Pancreas (tissue), 10 donors: ENCODE results near the gene TRIO. TPM values are rescaled to one million over a fixed set of nuclear protein-coding genes. Genes with fewer than 3 reads are reported as not detected.

Experiments
- ATAC-seq, 4 donors: fragments of 200-7000 bp; cut with Tn5 transposase; one replicate each; pipeline versions ENCODE4 v1.8.0 to v1.9.1; 2020; ENCODE audit warnings: mild to moderate bottlenecking in 4 of 4, moderate library complexity in 4 of 4
- DNase-seq, 6 donors: peaks; one replicate each; pipeline ENCODE4 v3.0.0-alpha.2; 2020
- FAIRE-seq: peaks from 2 replicates; lab custom pipeline; 2012; peaks lifted over from hg19 to GRCh38; lab: Jason Lieb, UNC
- H3K27ac ChIP-seq, 4 donors: fragments of 200-600 bp; sonication (generic); 1 replicate in 3 of 4; 2 replicates in 1 of 4; pipeline versions ENCODE4 v1.5.0 to v1.8.0; 2020
- H3K27me3 ChIP-seq, 4 donors: fragments of 200-600 bp; one replicate each; pipeline ENCODE4 v1.8.0; 2021
- H3K36me3 ChIP-seq, 3 donors: fragments of 200-600 bp; sonication (generic) in 1 of 3; one replicate each; pipeline versions ENCODE4 v1.5.0 to v1.8.0; 2020 to 2021
- H3K4me1 ChIP-seq, 3 donors: fragments of 200-600 bp; one replicate each; pipeline ENCODE4 v1.8.0; 2021
- H3K4me3 ChIP-seq, 4 donors: fragments of 200-600 bp; sonication (generic) in 2 of 4; one replicate each; pipeline versions ENCODE4 v1.5.0 to v1.8.0; 2020 to 2021
- H3K9me3 ChIP-seq, 4 donors: fragments of 200-600 bp; one replicate each; pipeline ENCODE4 v1.8.0; 2021
- WGBS, 2 donors: extraction: QIAGEN DNeasy Blood & Tissue Kit; methylation state at CpG; one replicate each; pipeline ENCODE4 v1.1.7; 2013; 5-methylcytosine and 5-hydroxymethylcytosine counted together
- intact Hi-C, 3 donors: fragments of 100-400 bp; cut with DNase I; formaldehyde crosslinking; loops; one replicate each; pipeline versions ENCODE4 v1.11.1 to v1.14.2; 2022
- polyA plus RNA-seq, 2 donors: library from polyadenylated mRNA; stranded (reverse); fragments of 200-250 nt; gene quantifications; one replicate each; pipeline ENCODE4 v1.2.3, GENCODE V29; 2013
- total RNA-seq, 6 donors: library from RNA; stranded (reverse); fragmentation: NEBNext Ultra II Directional in 4 of 6; extraction: Animal tissue kit (Norgen Biotek cat#: 25700) in 4 of 6; gene quantifications; one replicate each; pipeline versions ENCODE4 v1.2.1 to v1.2.4, GENCODE V29; 2021 to 2023
- TF ChIP-seq, protein P1 (sequence below), 4 donors: fragments of 200-600 bp; sonication (generic) in 3 of 4; IDR thresholded peaks; one replicate each; pipeline versions ENCODE4 v1.5.0 to v1.8.0; 2021; ENCODE audit warnings: antibody characterized with exemption in 4 of 4
- donor health status: healthy with polysubstance abuse.
- donor health status: DM: no; HTN: no; CAD: no; lungs with moderate emphysema.
- donor health status: DM: no; HTN: no; CAD: no.
- donor health status: control.
- donor health status: control.
- donor health status: Bipolar disorder and iron deficiency.
- donor health status: DM: yes; HTN: yes; CAD: no.
- donor health status: DM: no; HTN: no; CAD: no.
- donor health status: DM: no; HTN: no; CAD: no.
- donor health status: DM: yes; HTN: yes; CAD: no.

TRIO gene
- total and polyA plus RNA-seq, 8 donors = 27.3 to 82.5 (median 38.3) TPM

DNA sequence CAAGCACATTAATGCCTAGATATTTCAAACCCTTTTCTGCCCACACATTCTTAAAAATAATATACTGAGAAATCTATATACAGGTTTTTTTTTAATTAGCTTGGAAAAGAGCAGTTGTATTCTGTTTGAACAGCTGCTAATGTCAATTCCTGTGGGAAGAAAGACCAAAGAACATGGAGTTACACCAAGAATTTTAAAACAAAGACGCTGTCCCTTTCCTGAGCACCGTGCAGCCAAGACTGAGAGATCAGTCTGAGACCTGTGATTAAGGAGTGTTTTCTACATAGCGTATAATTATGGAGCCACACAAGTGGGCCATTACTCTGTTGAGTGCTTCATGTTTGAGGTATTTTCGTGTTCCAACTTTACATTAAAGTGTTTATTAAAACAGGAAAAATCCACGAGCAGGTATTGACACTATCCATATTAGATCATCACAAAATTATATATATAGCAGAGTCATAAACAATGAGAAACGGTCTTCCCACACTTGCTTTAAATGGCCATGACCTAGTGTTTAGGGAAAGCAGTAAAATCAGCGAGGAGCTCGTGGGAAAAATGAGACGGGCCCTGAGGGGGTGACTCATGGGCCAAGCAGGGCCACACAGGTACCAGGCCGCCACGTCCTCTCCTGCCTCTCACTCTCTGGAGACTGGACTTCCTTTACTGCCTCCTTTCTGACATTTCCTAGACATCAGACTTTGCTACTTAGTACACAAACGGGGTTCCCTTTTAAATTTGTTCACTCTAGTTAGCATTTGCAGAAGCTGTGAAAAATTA is 285.4 kb downstream of the TRIO start:
- FAIRE-seq = no peak
- H3K9me3 ChIP-seq = no peaks in the 10 kb centered on the region
- intact Hi-C loops = no loop called here

DNA sequence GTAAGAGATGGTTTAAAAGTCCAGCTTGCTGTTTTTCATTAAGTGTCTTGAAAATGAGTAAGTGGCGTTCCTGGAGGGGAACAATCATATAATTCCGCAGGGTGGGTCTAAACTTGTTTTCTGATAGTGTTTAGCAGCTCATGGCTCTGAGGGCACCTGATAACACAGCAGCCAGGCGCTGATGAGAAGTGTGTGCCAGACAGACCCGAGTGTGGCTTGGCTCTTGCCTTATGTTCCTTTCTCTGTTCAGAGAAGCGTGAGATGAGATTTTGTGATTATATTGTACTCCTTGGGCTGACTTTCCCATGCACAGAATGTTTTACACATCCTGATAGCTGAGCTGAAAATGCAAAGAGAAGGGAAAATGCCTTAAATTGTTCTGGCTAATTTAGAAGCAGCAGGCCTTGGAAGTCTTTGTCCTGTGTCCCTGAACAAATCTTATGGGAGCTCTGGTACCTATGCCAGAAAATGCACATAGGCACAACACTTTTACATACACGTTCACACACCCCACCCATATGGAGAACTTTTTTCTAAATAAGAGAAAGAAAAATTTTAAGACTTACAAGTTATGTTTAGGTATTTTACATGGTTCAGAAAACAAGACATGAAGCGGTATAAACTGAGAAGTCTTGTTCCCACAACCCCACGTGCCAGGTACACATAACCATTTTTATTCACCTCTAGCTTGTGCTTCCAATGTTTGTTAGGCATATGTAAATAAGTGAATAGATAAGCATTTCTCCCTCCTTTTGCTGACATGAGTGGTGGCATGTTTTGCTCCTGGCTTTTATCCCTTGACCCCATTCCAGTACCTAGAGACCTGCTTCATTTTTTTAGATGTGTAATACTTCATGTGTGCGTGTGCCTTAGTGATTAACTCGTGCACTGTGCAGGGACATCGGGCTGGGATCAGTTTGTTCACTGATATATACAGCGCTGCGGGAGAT is 286.2 kb downstream of the TRIO start:
- peaks cover 6 to 15% (median 15%) of the 10 kb centered on the region in 3 donors for H3K4me1 ChIP-seq
- ATAC-seq (peak; percentile 60 to 75 (median 71)), DNase-seq (no peak), FAIRE-seq (no peak)
- 41 to 43% methylated on average over 13 of the region's 13 CpGs for WGBS, 2 donors
- no peaks in the 10 kb centered on the region for H3K27me3 ChIP-seq
- H3K27ac ChIP-seq = peak overlapping the region in 3 of 4 donors; percentile 36 to 42 (median 40)
- no peak overlapping the region for H3K4me3 ChIP-seq
- H3K9me3 ChIP-seq = no peaks in the 10 kb centered on the region
- no peaks in the 10 kb centered on the region for H3K36me3 ChIP-seq
- intact Hi-C loops = no loop called here
- TF ChIP-seq, protein P1, sequence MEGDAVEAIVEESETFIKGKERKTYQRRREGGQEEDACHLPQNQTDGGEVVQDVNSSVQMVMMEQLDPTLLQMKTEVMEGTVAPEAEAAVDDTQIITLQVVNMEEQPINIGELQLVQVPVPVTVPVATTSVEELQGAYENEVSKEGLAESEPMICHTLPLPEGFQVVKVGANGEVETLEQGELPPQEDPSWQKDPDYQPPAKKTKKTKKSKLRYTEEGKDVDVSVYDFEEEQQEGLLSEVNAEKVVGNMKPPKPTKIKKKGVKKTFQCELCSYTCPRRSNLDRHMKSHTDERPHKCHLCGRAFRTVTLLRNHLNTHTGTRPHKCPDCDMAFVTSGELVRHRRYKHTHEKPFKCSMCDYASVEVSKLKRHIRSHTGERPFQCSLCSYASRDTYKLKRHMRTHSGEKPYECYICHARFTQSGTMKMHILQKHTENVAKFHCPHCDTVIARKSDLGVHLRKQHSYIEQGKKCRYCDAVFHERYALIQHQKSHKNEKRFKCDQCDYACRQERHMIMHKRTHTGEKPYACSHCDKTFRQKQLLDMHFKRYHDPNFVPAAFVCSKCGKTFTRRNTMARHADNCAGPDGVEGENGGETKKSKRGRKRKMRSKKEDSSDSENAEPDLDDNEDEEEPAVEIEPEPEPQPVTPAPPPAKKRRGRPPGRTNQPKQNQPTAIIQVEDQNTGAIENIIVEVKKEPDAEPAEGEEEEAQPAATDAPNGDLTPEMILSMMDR (IDR thresholded peaks at IDR 0.05) = no peak

More for the DNA sequence above, 285.4 kb downstream of the TRIO start:
- Histone ChIP-seq H3K4me1 (peaks cover 6 to 15% (median 15%) of the 10 kb centered on the region in 3 donors), H3K27ac (peak overlapping the region in 3 of 4 donors; percentile 36 to 42 (median 40)), H3K4me3 (no peak overlapping the region), H3K36me3 (no peaks in the 10 kb centered on the region), H3K27me3 (no peaks in the 10 kb centered on the region)
- peak in 3 of 6 donors; percentile 27 to 53 (median 48) for DNase-seq
- TF ChIP-seq, protein P1 (IDR thresholded peaks at IDR 0.05) = no peak
- peak; percentile 75 to 85 (median 82) for ATAC-seq
- 39 to 47% methylated on average over 12 of the region's 12 CpGs for WGBS, 2 donors

DNA sequence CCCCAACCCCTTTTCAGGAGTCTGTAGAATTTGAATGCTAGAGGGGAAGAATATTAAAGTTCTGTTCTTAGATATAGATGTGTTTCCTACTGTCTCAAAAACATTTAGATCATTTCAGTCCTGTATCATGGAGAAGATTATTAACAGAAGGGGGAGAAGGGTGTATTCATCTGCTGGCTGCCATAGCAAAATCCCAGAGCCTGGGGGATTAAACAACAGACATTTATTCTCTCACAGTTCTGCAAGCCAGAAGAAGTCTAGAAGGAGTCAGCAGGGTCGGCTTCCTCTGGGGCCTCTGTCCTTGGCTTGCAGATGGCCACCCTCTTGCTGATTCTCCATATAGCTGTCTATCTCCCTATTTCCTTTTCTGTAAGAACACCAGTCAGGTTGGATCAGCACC is 288.4 kb downstream of the TRIO start:
- Histone ChIP-seq H3K27ac (no peak overlapping the region), H3K4me1 (peaks cover 6 to 15% (median 15%) of the 10 kb centered on the region in 3 donors), H3K9me3 (no peaks in the 10 kb centered on the region), H3K4me3 (no peak overlapping the region), H3K27me3 (no peaks in the 10 kb centered on the region), H3K36me3 (no peaks in the 10 kb centered on the region)
- 84 to 92% methylated on average over 1 of the region's 1 CpG for WGBS, 2 donors
- TF ChIP-seq, protein P1 (IDR thresholded peaks at IDR 0.05) = no peak
- FAIRE-seq (no peak), DNase-seq (no peak), ATAC-seq (no peak)
- intact Hi-C loops = no loop called here

DNA sequence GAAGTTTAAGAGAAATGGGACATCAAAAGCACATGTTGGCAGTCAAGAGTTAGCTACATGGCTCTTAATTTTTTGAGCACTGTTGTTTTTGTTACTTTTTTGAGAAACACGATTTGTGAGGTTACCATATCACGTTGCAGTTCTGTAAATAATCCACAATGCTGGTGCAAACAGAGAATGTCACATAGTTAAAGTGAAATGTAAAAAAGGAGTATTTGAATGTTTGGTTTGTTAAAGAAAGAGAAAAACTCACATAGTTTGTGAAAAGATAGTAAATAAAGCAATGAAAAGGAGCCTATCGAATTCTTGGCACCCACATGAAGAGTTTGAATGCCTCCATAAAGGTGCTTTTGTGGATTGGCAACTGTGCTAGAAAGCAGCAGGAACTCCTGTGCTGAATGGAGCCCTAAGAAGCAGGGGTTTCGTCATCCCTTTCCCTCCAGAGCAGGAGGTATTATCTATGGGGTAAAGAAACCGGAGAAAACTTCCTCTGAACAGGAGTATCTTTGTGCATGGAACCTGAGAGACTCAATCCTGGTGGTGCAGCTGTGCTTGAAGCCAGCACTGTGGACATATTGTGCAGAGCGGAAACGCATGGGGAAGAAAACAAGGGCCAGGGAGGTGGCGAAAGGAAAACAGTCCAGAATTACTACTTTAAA is 289.9 kb downstream of the TRIO start:
- no peak overlapping the region for H3K27ac ChIP-seq

More for the DNA sequence above, 289.9 kb downstream of the TRIO start:
- intact Hi-C loops = no loop called here
- Histone ChIP-seq H3K4me3 (no peak overlapping the region), H3K27me3 (no peaks in the 10 kb centered on the region), H3K9me3 (no peaks in the 10 kb centered on the region), H3K36me3 (no peaks in the 10 kb centered on the region), H3K4me1 (peaks cover 6 to 15% (median 13%) of the 10 kb centered on the region in 3 donors)
- FAIRE-seq = no peak
- DNase-seq = no peak
- TF ChIP-seq, protein P1 (IDR thresholded peaks at IDR 0.05) = no peak
- ATAC-seq = no peak
- WGBS, 2 donors = 56 to 60% methylated on average over 8 of the region's 8 CpGs
